Stomach (tissue), 9 donors: ENCODE results near the gene LYZL1. TPM values are rescaled to one million over a fixed set of nuclear protein-coding genes. Genes with fewer than 3 reads are reported as not detected.

Source experiments
- DNase-seq, 2 donors: peaks; one replicate each; pipeline versions ENCODE4 v3.0.0 to v3.0.0-alpha.2; 2013 to 2019
- H3K27ac ChIP-seq, 5 donors: fragments of 200-600 bp in 4 of 5; sonication (generic) in 4 of 5; one replicate each; pipeline ENCODE4 v1.5.1; 2013 to 2019; ENCODE audit warnings: mild to moderate bottlenecking in 1 of 5, moderate library complexity in 1 of 5
- H3K27me3 ChIP-seq, 3 donors: fragments of 200-600 bp; sonication (generic); one replicate each; pipeline ENCODE4 v1.5.1; 2017 to 2019; ENCODE audit warnings: mixed run types in 1 of 3
- H3K36me3 ChIP-seq, 4 donors: fragments of 200-600 bp; sonication (generic); 1 replicate in 3 of 4; 2 replicates in 1 of 4; pipeline ENCODE4 v1.5.1; 2016 to 2019
- H3K4me1 ChIP-seq, 4 donors: fragments of 200-600 bp; sonication (generic); one replicate each; pipeline ENCODE4 v1.5.1; 2016 to 2019
- H3K4me3 ChIP-seq, 4 donors: fragments of 200-600 bp; sonication (generic) in 3 of 4; one replicate each; pipeline ENCODE4 v1.5.1; 2016 to 2019; ENCODE audit warnings: mild to moderate bottlenecking in 1 of 4
- H3K9me3 ChIP-seq, 4 donors: fragments of 200-600 bp; sonication (generic); one replicate each; pipeline ENCODE4 v1.5.1; 2016 to 2019
- EP300 ChIP-seq: sonication (generic); formaldehyde crosslinking; IDR thresholded peaks from one replicate; pipeline ENCODE4 v1.6.1; 2017; ENCODE audit warnings: antibody characterized with exemption
- POLR2A ChIP-seq, 4 donors: fragments of 450-650 bp; IDR thresholded peaks; one replicate each; pipeline ENCODE4 v1.6.1; 2016; ENCODE audit warnings: antibody characterized with exemption in 4 of 4, control low read depth in 2 of 4, mild to moderate bottlenecking in 1 of 4, moderate library complexity in 1 of 4
- POLR2AphosphoS5 ChIP-seq, 3 donors: sonication (generic); formaldehyde crosslinking; IDR thresholded peaks; one replicate each; pipeline ENCODE4 v1.6.1; 2016; ENCODE audit warnings: antibody characterized with exemption in 3 of 3
- WGBS, 5 donors: extraction: QIAGEN DNeasy Blood & Tissue Kit in 3 of 5; methylation state at CpG; one replicate each; pipeline versions ENCODE4 v1.1.5 to v1.1.7; 2013 to 2018; 5-methylcytosine and 5-hydroxymethylcytosine counted together
- intact Hi-C: fragments of 100-400 bp; cut with DNase I; formaldehyde crosslinking; loops from one replicate; pipeline ENCODE4 v1.15.1; 2023; ENCODE audit warnings: low total_unique reads
- polyA plus RNA-seq, 3 donors: library from polyadenylated mRNA; stranded (reverse); fragments of 200-250 nt; gene quantifications; one replicate each; pipeline ENCODE4 v1.2.3, GENCODE V29; 2013
- total RNA-seq, 5 donors: library from RNA; depleted of rRNA; stranded (reverse); fragments of >200 nt; gene quantifications; one replicate each; pipeline versions ENCODE4 v1.1.0 to v1.2.3, GENCODE V29; 2014 to 2016
- TF ChIP-seq, protein P1 (sequence below), 7 experiments: fragments of 450-650 bp in 4 of 7; fragments of 200-600 bp in 3 of 7; sonication (generic) in 3 of 7; IDR thresholded peaks; one replicate each; pipeline ENCODE4 v1.5.1; 2016 to 2019; ENCODE audit warnings: antibody characterized with exemption in 7 of 7, control low read depth in 2 of 7, mild to moderate bottlenecking in 1 of 7
- donor health status: healthy with polysubstance abuse.
- donor health status: Bipolar disorder and iron deficiency.
- donor health status: healthy.

LYZL1 gene
- total and polyA plus RNA-seq, 8 donors = not detected

DNA sequence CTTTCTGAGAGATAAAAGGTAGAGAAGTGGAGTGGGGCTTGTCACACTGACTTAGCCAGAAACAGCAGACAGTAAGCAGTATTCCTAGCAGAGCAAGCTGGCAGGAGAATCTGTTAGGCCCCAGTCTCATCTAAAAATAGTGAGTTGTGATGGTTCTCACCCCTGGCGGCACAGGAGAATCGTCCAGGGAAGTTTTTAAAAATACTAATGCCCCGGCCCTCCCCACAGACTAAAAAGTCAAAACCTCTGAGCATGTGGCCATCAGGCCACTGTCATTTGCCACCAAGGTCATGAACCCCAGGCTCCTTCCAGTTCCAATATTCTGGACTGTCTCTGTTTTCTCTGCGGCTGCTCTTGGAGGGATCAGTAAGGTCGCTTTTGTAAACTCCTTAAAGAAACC, 34.0 kb downstream of the LYZL1 start:
- Histone ChIP-seq H3K4me3 (no peak overlapping the region), H3K9me3 (no peaks in the 10 kb centered on the region), H3K36me3 (no peaks in the 10 kb centered on the region), H3K4me1 (peaks cover 0 to 21% (median 9%) of the 10 kb centered on the region in 4 donors), H3K27me3 (peaks cover 0 to 5% (median 0%) of the 10 kb centered on the region in 3 donors), H3K27ac (peak overlapping the region in 1 of 5 donors; percentile 13)
- WGBS, 5 donors = 71 to 88% (median 79%) methylated on average over 5 of the region's 5 CpGs
- intact Hi-C loops = no loop called here
- TF ChIP-seq POLR2AphosphoS5 (IDR thresholded peaks at IDR 0.05) (no peak), EP300 (no peak)
- TF ChIP-seq, protein P1, sequence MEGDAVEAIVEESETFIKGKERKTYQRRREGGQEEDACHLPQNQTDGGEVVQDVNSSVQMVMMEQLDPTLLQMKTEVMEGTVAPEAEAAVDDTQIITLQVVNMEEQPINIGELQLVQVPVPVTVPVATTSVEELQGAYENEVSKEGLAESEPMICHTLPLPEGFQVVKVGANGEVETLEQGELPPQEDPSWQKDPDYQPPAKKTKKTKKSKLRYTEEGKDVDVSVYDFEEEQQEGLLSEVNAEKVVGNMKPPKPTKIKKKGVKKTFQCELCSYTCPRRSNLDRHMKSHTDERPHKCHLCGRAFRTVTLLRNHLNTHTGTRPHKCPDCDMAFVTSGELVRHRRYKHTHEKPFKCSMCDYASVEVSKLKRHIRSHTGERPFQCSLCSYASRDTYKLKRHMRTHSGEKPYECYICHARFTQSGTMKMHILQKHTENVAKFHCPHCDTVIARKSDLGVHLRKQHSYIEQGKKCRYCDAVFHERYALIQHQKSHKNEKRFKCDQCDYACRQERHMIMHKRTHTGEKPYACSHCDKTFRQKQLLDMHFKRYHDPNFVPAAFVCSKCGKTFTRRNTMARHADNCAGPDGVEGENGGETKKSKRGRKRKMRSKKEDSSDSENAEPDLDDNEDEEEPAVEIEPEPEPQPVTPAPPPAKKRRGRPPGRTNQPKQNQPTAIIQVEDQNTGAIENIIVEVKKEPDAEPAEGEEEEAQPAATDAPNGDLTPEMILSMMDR (IDR thresholded peaks at IDR 0.05) = no peak
- DNase-seq = peak in 1 of 2 donors; percentile 41

GRCh38 chr10:29323367-29323766, 34.5 kb downstream of the LYZL1 start:
- H3K27ac ChIP-seq = no peak overlapping the region
- H3K4me1 ChIP-seq = peaks cover 0 to 17% (median 7%) of the 10 kb centered on the region in 4 donors
- H3K27me3 ChIP-seq = peaks cover 0 to 5% (median 0%) of the 10 kb centered on the region in 3 donors
- DNase-seq = no peak
- TF ChIP-seq, protein P1 (IDR thresholded peaks at IDR 0.05) = no peak
- TF ChIP-seq EP300 (no peak), POLR2AphosphoS5 (IDR thresholded peaks at IDR 0.05) (no peak), POLR2A (IDR thresholded peaks at IDR 0.05) (no peak)
- WGBS, 5 donors = 52 to 70% (median 66%) methylated on average over 5 of the region's 5 CpGs
- no peaks in the 10 kb centered on the region for H3K9me3 ChIP-seq
- H3K4me3 ChIP-seq = no peak overlapping the region
- intact Hi-C loops = no loop called here
- H3K36me3 ChIP-seq = no peaks in the 10 kb centered on the region

DNA sequence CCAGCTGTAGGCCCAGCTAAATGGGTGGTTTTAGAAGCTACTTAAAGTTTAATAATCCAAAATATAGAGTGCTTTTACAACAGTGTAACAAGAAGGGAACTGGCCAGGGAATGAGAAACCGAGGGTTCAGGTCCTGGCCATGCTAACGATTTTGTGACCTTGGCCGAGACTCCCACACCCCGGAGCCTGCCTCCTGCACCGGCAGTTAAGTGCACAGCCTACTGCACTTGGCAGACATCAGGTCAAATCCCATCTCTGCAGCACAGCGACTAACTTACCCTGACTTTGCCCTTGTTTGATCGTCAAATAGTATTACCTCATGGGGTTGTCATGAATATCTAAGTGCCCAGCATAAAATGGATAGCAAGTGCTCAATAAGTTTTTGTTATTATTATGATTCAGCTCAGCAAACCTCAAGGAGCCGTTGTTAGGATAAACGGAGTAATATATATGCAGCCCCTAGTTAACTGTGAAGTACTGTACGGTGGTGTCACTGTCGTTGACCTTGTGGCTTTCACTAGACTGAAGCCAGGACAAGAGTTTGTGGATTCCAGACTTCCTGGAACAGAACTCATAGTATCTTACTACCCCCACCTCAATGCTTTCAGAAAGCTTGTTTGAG, 35.5 kb downstream of the LYZL1 start:
- no peak overlapping the region for H3K27ac ChIP-seq
- TF ChIP-seq, protein P1 (IDR thresholded peaks at IDR 0.05) = no peak
- TF ChIP-seq EP300 (no peak), POLR2A (IDR thresholded peaks at IDR 0.05) (no peak), POLR2AphosphoS5 (IDR thresholded peaks at IDR 0.05) (no peak)
- peaks cover 0 to 3% (median 0%) of the 10 kb centered on the region in 3 donors for H3K27me3 ChIP-seq
- no peaks in the 10 kb centered on the region for H3K36me3 ChIP-seq
- DNase-seq = no peak
- no peak overlapping the region for H3K4me3 ChIP-seq
- peaks cover 0 to 15% (median 3%) of the 10 kb centered on the region in 4 donors for H3K4me1 ChIP-seq
- intact Hi-C loops = no loop called here
- 76 to 87% (median 87%) methylated on average over 11 of the region's 11 CpGs for WGBS, 5 donors
- H3K9me3 ChIP-seq = no peaks in the 10 kb centered on the region

GRCh38 chr10:29326299-29326698, 37.4 kb downstream of the LYZL1 start:
- TF ChIP-seq POLR2A (IDR thresholded peaks at IDR 0.05) = no peak
- no peak for TF ChIP-seq POLR2AphosphoS5 (IDR thresholded peaks at IDR 0.05)
- TF ChIP-seq, protein P1 (IDR thresholded peaks at IDR 0.05) = no peak
- TF ChIP-seq EP300 = no peak
- no peak for DNase-seq
- intact Hi-C loops = no loop called here
- Histone ChIP-seq H3K27ac (no peak overlapping the region), H3K9me3 (no peaks in the 10 kb centered on the region), H3K4me3 (no peak overlapping the region), H3K4me1 (peaks cover 0 to 17% (median 3%) of the 10 kb centered on the region in 4 donors), H3K36me3 (no peaks in the 10 kb centered on the region), H3K27me3 (no peaks in the 10 kb centered on the region)
- WGBS, 5 donors = 86 to 97% (median 90%) methylated on average over 2 of the region's 2 CpGs
